ENCODE data around the gene APBA1.

APBA1 gene

GRCh38 chr9:69431203-69431602 is 241.0 kb downstream of the APBA1 start:
- H3K9ac ChIP-seq (ENCODE audit: low read length) = no peak overlapping the region
- H3K27me3 ChIP-seq (ENCODE audit: control insufficient read depth in 1 of 2, insufficient read depth in 2 of 2, low read length in 2 of 2) = no peaks in the 10 kb centered on the region

GRCh38 chr9:69430206-69430605 is 242.0 kb downstream of the APBA1 start:
- Histone ChIP-seq H3K4me1 (ENCODE audit: insufficient read depth, low read length) (no peaks in the 10 kb centered on the region), H3K9me3 (ENCODE audit: low read length) (no peaks in the 10 kb centered on the region), H3K27me3 (ENCODE audit: control insufficient read depth in 1 of 2, insufficient read depth in 2 of 2, low read length in 2 of 2) (no peaks in the 10 kb centered on the region), H3K27ac (ENCODE audit: low read depth, low read length) (no peak overlapping the region), H3K4me3 (ENCODE audit: low read depth in 1 of 2, low read length in 2 of 2) (no peak overlapping the region), H3K9ac (ENCODE audit: low read length) (no peak overlapping the region), H3K36me3 (ENCODE audit: insufficient read depth, low read length) (no peaks in the 10 kb centered on the region)

More at GRCh38 chr9:69431203-69431602, 241.0 kb downstream of the APBA1 start:
- Histone ChIP-seq H3K27ac (ENCODE audit: low read depth, low read length) (no peak overlapping the region), H3K9me3 (ENCODE audit: low read length) (no peaks in the 10 kb centered on the region), H3K36me3 (ENCODE audit: insufficient read depth, low read length) (no peaks in the 10 kb centered on the region), H3K4me3 (ENCODE audit: low read depth in 1 of 2, low read length in 2 of 2) (no peak overlapping the region), H3K4me1 (ENCODE audit: insufficient read depth, low read length) (no peaks in the 10 kb centered on the region)

DNA sequence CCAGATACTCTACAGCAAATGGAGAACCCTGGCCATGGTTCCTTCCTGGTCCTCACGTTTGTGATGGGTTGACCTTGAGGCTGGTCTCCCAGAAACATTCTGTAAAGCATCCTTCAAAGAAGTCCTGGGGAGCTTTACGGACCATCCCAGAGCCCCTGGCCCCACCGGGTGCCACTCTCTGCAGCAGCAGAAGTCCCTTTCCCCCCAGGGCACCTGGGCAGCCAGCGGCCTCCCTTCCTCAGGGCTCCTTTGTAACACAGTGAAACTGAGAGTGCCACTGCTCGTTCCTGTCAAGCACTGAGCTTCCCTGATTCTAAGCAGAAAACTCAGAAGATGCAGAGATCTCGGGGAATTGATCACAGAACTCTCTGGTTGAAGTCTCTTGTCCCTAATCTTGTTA is 242.9 kb downstream of the APBA1 start:
- H3K9me3 ChIP-seq (ENCODE audit: low read length) = no peaks in the 10 kb centered on the region
- H3K4me3 ChIP-seq (ENCODE audit: low read depth in 1 of 2, low read length in 2 of 2) = no peak overlapping the region
- H3K9ac ChIP-seq (ENCODE audit: low read length) = no peak overlapping the region
- H3K4me1 ChIP-seq (ENCODE audit: insufficient read depth, low read length) = no peaks in the 10 kb centered on the region
- H3K27ac ChIP-seq (ENCODE audit: low read depth, low read length) = no peak overlapping the region
- H3K27me3 ChIP-seq (ENCODE audit: control insufficient read depth in 1 of 2, insufficient read depth in 2 of 2, low read length in 2 of 2) = no peaks in the 10 kb centered on the region
- no peaks in the 10 kb centered on the region for H3K36me3 ChIP-seq (ENCODE audit: insufficient read depth, low read length)

GRCh38 chr9:69428017-69428785 is 244.0 kb downstream of the APBA1 start:
- H3K27me3 ChIP-seq (ENCODE audit: control insufficient read depth in 1 of 2, insufficient read depth in 2 of 2, low read length in 2 of 2) = no peaks in the 10 kb centered on the region
- no peak overlapping the region for H3K4me3 ChIP-seq (ENCODE audit: low read depth in 1 of 2, low read length in 2 of 2)
- H3K36me3 ChIP-seq (ENCODE audit: insufficient read depth, low read length) = no peaks in the 10 kb centered on the region
- H3K27ac ChIP-seq (ENCODE audit: low read depth, low read length) = no peak overlapping the region
- H3K9ac ChIP-seq (ENCODE audit: low read length) = no peak overlapping the region
- no peaks in the 10 kb centered on the region for H3K4me1 ChIP-seq (ENCODE audit: insufficient read depth, low read length)
- no peaks in the 10 kb centered on the region for H3K9me3 ChIP-seq (ENCODE audit: low read length)

DNA sequence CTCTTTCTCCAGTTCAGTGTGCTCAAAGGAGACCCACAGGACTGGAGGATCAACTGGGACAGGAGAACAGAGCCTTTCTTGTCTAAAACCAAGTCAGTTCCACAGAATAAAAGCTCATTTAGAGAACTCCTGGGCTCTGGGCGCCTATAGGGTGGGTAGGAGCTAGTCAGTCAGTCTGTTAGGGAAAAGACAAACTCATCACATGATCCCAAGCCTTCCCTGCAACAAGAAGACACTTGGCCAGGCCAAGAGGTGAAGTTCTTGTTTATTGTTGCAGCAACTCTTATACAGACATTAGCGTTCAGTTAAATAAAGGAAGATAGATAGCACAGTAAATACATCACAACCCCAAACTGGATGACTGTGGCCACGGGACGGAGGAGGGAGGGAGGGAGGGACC is 244.9 kb downstream of the APBA1 start:
- no peak overlapping the region for H3K27ac ChIP-seq (ENCODE audit: low read depth, low read length)
- no peaks in the 10 kb centered on the region for H3K4me1 ChIP-seq (ENCODE audit: insufficient read depth, low read length)
- H3K9me3 ChIP-seq (ENCODE audit: low read length) = no peaks in the 10 kb centered on the region
- no peak overlapping the region for H3K9ac ChIP-seq (ENCODE audit: low read length)
- H3K4me3 ChIP-seq (ENCODE audit: low read depth in 1 of 2, low read length in 2 of 2) = no peak overlapping the region
- no peaks in the 10 kb centered on the region for H3K36me3 ChIP-seq (ENCODE audit: insufficient read depth, low read length)
- H3K27me3 ChIP-seq (ENCODE audit: control insufficient read depth in 1 of 2, insufficient read depth in 2 of 2, low read length in 2 of 2) = no peaks in the 10 kb centered on the region

DNA sequence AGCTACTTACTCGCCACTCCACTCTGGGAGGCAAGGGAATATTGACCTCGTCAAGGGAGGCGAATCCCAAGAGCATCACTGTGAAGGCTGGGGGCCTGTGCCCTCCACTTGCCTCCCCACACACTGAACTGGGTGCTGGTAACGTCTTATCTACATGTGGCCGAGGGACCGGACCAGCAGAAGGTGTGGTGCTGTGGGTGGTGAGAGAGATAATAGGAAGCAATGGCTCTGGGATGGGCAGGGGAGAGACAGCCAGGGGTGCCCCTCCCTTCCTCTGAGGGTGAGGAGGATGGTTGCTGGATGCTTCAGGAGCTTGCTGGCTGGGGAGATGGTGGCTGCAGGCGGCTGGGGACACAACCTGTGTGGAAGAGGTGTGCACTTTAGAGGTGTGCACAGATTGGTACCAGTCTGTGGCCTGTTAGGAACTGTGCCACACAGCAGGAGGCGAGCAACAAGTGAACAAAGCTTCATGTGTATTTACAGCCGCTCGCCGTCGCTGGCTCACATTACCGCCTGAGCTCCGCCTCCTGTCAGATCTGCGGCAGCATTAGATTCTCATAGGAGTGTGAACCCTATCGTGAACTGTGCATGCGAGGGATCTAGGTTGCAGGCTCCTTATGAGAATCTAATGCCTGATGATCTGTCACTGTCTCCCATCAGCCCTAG is 246.9 kb downstream of the APBA1 start:
- no peaks in the 10 kb centered on the region for H3K27me3 ChIP-seq (ENCODE audit: control insufficient read depth in 1 of 2, insufficient read depth in 2 of 2, low read length in 2 of 2)
- no peak overlapping the region for H3K4me3 ChIP-seq (ENCODE audit: low read depth in 1 of 2, low read length in 2 of 2)
- H3K36me3 ChIP-seq (ENCODE audit: insufficient read depth, low read length) = no peaks in the 10 kb centered on the region
- no peaks in the 10 kb centered on the region for H3K4me1 ChIP-seq (ENCODE audit: insufficient read depth, low read length)
- H3K9me3 ChIP-seq (ENCODE audit: low read length) = no peaks in the 10 kb centered on the region
- H3K27ac ChIP-seq (ENCODE audit: low read depth, low read length) = no peak overlapping the region
- H3K9ac ChIP-seq (ENCODE audit: low read length) = no peak overlapping the region

- no peaks in the 10 kb centered on the region for H3K4me1 ChIP-seq (ENCODE audit: insufficient read depth, low read length)
- no peaks in the 10 kb centered on the region for H3K36me3 ChIP-seq (ENCODE audit: insufficient read depth, low read length)
- H3K9ac ChIP-seq (ENCODE audit: low read length) = no peak overlapping the region
- no peak overlapping the region for H3K4me3 ChIP-seq (ENCODE audit: low read depth in 1 of 2, low read length in 2 of 2)
- H3K27ac ChIP-seq (ENCODE audit: low read depth, low read length) = no peak overlapping the region
- H3K9me3 ChIP-seq (ENCODE audit: low read length) = no peaks in the 10 kb centered on the region
- no peaks in the 10 kb centered on the region for H3K27me3 ChIP-seq (ENCODE audit: control insufficient read depth in 1 of 2, insufficient read depth in 2 of 2, low read length in 2 of 2)
These were observed 250.0 kb downstream of the APBA1 start for GRCh38 chr9:69421908-69422801.

- no peaks in the 10 kb centered on the region for H3K4me1 ChIP-seq (ENCODE audit: insufficient read depth, low read length)
- no peaks in the 10 kb centered on the region for H3K36me3 ChIP-seq (ENCODE audit: insufficient read depth, low read length)
- no peak overlapping the region for H3K9ac ChIP-seq (ENCODE audit: low read length)
- H3K9me3 ChIP-seq (ENCODE audit: low read length) = no peaks in the 10 kb centered on the region
- no peak overlapping the region for H3K27ac ChIP-seq (ENCODE audit: low read depth, low read length)
- H3K27me3 ChIP-seq (ENCODE audit: control insufficient read depth in 1 of 2, insufficient read depth in 2 of 2, low read length in 2 of 2) = no peaks in the 10 kb centered on the region
- no peak overlapping the region for H3K4me3 ChIP-seq (ENCODE audit: low read depth in 1 of 2, low read length in 2 of 2)
These were observed 251.4 kb downstream of the APBA1 start for GRCh38 chr9:69420611-69421270.

- Histone ChIP-seq H3K4me3 (ENCODE audit: low read depth in 1 of 2, low read length in 2 of 2) (peak overlapping the region in 1 of 2 donors; percentile 35), H3K9me3 (ENCODE audit: low read length) (no peaks in the 10 kb centered on the region), H3K27ac (ENCODE audit: low read depth, low read length) (no peak overlapping the region), H3K4me1 (ENCODE audit: insufficient read depth, low read length) (no peaks in the 10 kb centered on the region), H3K27me3 (ENCODE audit: control insufficient read depth in 1 of 2, insufficient read depth in 2 of 2, low read length in 2 of 2) (no peaks in the 10 kb centered on the region), H3K9ac (ENCODE audit: low read length) (no peak overlapping the region), H3K36me3 (ENCODE audit: insufficient read depth, low read length) (no peaks in the 10 kb centered on the region)
These were observed 259.4 kb downstream of the APBA1 start for GRCh38 chr9:69412741-69413150.

DNA sequence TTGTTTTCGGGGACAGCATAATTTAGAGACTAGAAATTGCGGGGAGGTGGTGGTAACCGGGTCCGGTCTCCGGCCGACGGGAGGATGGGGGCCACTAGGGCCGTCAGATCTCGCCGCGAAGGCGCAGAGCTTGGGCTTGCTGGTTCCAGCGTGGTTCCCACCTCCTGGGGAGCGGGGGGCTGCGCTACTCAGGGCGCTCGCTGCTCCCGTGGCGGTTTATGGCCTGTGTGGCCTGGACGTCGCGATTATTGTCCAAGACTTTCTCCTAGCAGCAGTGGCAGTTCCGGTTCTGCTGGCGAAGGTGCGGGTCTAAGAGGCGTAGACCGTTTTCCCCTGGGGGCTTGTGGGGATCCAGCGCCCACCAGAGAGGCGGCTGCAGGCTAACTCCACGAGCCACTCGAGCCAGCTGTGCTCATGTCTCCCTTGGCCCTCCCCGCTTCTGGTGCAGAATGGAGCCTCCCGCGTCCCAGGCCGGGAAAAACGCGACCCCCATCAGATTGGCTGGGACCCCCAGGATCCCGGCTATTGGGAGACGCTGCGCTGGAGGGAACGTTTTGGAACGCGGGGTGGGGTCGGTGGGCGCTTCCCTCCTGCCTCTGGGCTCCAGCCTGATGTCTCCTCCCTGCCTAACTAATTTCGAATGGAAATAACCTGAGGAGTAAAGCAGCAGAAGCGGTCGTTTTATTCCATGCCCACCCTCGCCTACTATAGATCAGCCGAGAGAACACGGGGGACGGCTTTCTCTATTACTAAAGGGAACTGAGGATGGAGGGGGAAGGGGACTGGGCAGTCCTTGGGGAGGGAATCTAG is 260.0 kb downstream of the APBA1 start:
- peak overlapping the region in 1 of 2 donors; percentile 35 for H3K4me3 ChIP-seq (ENCODE audit: low read depth in 1 of 2, low read length in 2 of 2)
- H3K9ac ChIP-seq (ENCODE audit: low read length) = no peak overlapping the region
- H3K4me1 ChIP-seq (ENCODE audit: insufficient read depth, low read length) = no peaks in the 10 kb centered on the region
- no peaks in the 10 kb centered on the region for H3K27me3 ChIP-seq (ENCODE audit: control insufficient read depth in 1 of 2, insufficient read depth in 2 of 2, low read length in 2 of 2)
- H3K36me3 ChIP-seq (ENCODE audit: insufficient read depth, low read length) = no peaks in the 10 kb centered on the region
- no peak overlapping the region for H3K27ac ChIP-seq (ENCODE audit: low read depth, low read length)
- no peaks in the 10 kb centered on the region for H3K9me3 ChIP-seq (ENCODE audit: low read length)
